Stomach smooth muscle (tissue), 2 donors: ENCODE data around the gene DUSP16.
"Not testable (repeated sequence)": the region's sequence is repeated elsewhere in the genome, so short reads cannot be mapped to it uniquely, and the experiment has no call there.

Experiments
- H3K27ac ChIP-seq: one replicate; pipeline ENCODE4 v1.7.0; 2013; ENCODE audit warnings: mild to moderate bottlenecking, low read length, inconsistent platforms
- H3K27me3 ChIP-seq, 2 donors: one replicate each; pipeline ENCODE4 v1.7.0; 2013; ENCODE audit warnings: low read length in 2 of 2; ENCODE audit not compliant: insufficient read depth in 2 of 2, control insufficient read depth in 1 of 2
- H3K36me3 ChIP-seq, 2 donors: one replicate each; pipeline ENCODE4 v1.7.0; 2013; ENCODE audit warnings: low read length in 2 of 2; ENCODE audit not compliant: control insufficient read depth in 2 of 2, insufficient read depth in 2 of 2
- H3K4me1 ChIP-seq: one replicate; pipeline ENCODE4 v1.7.0; 2013; ENCODE audit warnings: low read length; ENCODE audit not compliant: control insufficient read depth, insufficient read depth
- H3K4me3 ChIP-seq, 2 donors: one replicate each; pipeline ENCODE4 v1.7.0; 2013; ENCODE audit warnings: low read length in 2 of 2
- H3K9ac ChIP-seq, 2 donors: one replicate each; pipeline ENCODE4 v1.7.0; 2013; ENCODE audit warnings: low read length in 2 of 2, mild to moderate bottlenecking in 1 of 2
- H3K9me3 ChIP-seq, 2 donors: one replicate each; pipeline ENCODE4 v1.7.0; 2013; ENCODE audit warnings: low read length in 2 of 2; ENCODE audit not compliant: control insufficient read depth in 2 of 2
- donor health status: healthy.
- donor health status: Pancreatic carcinoma.

Gene DUSP16

DNA sequence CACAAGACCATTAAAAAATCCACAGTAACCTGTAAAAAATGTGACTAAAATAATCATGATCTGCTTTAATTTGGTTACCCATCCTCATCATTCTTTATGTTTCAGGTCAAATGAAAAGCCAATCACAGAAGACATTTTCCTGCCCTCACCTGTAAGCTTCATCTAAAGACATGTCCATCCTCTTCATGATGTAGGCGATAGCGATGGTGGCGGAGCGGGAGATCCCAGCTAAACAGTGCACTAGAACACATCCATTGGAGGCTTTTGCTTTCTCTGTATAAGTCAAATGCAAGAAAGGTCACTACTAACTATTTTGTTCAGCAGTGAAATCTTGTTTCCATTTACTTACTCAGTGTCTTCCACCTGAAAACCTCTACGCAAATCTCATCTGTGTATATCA, 82.6 kb downstream of the DUSP16 start:
- Histone ChIP-seq H3K27me3 (no peaks in the 10 kb centered on the region), H3K27ac (no peak overlapping the region), H3K4me3 (no peak overlapping the region), H3K9me3 (no peaks in the 10 kb centered on the region), H3K4me1 (peaks cover 3% of the 10 kb centered on the region), H3K9ac (no peak overlapping the region), H3K36me3 (peaks cover 34 to 39% of the 10 kb centered on the region in 2 donors)

- Histone ChIP-seq H3K9me3 (no peaks in the 10 kb centered on the region), H3K4me3 (no peak overlapping the region), H3K36me3 (peaks cover 33 to 34% of the 10 kb centered on the region in 2 donors), H3K4me1 (peaks cover 3% of the 10 kb centered on the region), H3K27ac (no peak overlapping the region), H3K27me3 (no peaks in the 10 kb centered on the region), H3K9ac (no peak overlapping the region)
Observed at GRCh38 chr12:12477532-12477890, 85.2 kb downstream of the DUSP16 start.

GRCh38 chr12:12476857-12477531, 85.7 kb downstream of the DUSP16 start:
- H3K4me1 ChIP-seq, result peaks cover 3% of the 10 kb centered on the region
- H3K27me3 ChIP-seq, result no peaks in the 10 kb centered on the region
- no peak overlapping the region for H3K27ac ChIP-seq
- H3K9ac ChIP-seq, result no peak overlapping the region
- H3K9me3 ChIP-seq, result no peaks in the 10 kb centered on the region
- no peak overlapping the region for H3K4me3 ChIP-seq
- H3K36me3 ChIP-seq, result peaks cover 31 to 34% of the 10 kb centered on the region in 2 donors

DNA sequence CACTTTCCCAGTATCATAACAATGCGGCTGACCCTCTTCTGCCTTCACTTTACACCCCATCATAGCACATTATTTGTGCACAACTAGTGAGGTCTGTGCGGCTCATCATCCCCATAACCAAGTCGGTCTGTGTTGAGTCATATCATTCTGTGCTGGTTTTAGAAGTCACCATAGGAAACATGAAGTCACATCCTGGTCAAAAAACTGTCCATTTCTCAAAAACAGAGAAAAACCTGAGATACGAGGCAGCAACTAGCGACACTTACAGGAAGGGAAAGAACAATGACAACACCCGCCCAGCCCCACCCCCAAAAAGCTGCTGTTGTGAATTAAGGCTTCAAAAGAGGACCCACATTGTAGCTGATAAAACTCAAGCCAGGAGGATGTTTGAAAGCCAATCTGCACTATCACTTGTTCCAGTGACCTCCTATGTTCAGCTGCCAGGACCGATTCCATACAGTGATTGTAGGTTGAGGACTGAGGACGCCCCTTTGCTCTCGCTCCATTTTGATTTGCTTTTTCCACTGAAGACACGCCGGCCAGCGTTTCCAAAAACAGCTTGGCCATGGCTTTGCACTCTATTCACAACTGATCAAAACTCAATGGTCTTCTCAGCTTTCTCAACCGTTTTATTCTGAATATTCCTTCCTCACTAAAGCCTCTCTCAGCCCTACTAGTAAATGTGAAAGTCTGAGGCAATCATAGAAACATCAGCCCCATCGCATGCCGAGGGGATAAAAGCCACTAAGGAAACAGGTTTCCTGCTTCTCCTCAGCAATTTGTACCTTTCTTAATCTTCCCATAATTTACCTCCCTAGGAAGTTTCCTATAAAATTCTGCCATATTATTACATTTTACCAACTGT, 87.5 kb downstream of the DUSP16 start:
- Histone ChIP-seq H3K4me3 (no peak overlapping the region), H3K27me3 (no peaks in the 10 kb centered on the region), H3K36me3 (peaks cover 26 to 32% of the 10 kb centered on the region in 2 donors), H3K4me1 (peaks cover 3% of the 10 kb centered on the region), H3K27ac (no peak overlapping the region), H3K9ac (no peak overlapping the region), H3K9me3 (no peaks in the 10 kb centered on the region)

DNA sequence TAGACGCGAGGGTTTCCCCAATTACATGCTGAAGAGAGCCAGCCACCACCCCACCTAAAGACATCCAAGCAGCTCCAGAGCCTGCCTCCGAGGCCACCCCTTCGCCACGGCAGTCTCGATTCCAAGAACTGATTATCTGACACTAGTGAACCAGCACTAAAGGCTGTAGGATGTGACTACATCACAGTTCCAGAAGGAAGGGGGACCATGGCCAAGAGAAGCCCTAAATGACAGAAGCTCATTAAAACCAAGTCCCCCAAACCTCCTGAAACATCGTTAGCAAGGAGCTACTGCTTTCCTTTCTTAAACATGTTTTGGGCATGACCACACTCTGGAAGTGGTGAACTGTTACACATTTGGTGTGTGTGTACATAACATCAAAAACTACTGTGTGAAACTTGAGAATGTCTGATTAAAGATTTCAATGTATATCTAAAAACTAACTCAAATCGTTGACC, 88.2 kb downstream of the DUSP16 start:
- H3K9me3 ChIP-seq, result no peaks in the 10 kb centered on the region
- H3K27ac ChIP-seq, result no peak overlapping the region
- peaks cover 3% of the 10 kb centered on the region for H3K4me1 ChIP-seq

DNA sequence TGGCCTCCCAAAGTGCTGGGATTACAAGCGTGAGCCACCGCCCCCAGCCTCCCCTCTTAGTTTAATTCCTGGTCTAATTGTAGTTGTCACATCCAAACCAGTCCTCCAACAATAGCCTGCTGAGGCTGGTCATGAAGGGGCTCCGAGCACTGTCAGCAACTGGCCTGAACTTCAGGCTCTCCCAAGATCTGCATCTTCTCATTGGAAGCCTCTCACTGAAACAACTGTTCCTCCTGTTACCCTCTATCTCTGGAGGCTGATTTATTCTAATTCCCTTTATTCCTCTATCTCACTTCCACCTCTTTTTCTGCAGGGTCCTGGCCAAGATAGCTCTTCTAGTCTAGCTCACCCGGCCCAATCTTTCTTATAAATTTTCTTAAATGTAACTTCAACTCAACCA, 89.4 kb downstream of the DUSP16 start:
- Histone ChIP-seq H3K9ac (no peak overlapping the region), H3K4me1 (peaks cover 3% of the 10 kb centered on the region), H3K4me3 (no peak overlapping the region), H3K27ac (no peak overlapping the region), H3K36me3 (peaks cover 18 to 25% of the 10 kb centered on the region in 2 donors), H3K27me3 (no peaks in the 10 kb centered on the region), H3K9me3 (no peaks in the 10 kb centered on the region)

More for the DNA sequence above, 88.2 kb downstream of the DUSP16 start:
- Histone ChIP-seq H3K36me3 (peaks cover 25% of the 10 kb centered on the region in 2 donors), H3K4me3 (no peak overlapping the region), H3K9ac (no peak overlapping the region), H3K27me3 (no peaks in the 10 kb centered on the region)

DNA sequence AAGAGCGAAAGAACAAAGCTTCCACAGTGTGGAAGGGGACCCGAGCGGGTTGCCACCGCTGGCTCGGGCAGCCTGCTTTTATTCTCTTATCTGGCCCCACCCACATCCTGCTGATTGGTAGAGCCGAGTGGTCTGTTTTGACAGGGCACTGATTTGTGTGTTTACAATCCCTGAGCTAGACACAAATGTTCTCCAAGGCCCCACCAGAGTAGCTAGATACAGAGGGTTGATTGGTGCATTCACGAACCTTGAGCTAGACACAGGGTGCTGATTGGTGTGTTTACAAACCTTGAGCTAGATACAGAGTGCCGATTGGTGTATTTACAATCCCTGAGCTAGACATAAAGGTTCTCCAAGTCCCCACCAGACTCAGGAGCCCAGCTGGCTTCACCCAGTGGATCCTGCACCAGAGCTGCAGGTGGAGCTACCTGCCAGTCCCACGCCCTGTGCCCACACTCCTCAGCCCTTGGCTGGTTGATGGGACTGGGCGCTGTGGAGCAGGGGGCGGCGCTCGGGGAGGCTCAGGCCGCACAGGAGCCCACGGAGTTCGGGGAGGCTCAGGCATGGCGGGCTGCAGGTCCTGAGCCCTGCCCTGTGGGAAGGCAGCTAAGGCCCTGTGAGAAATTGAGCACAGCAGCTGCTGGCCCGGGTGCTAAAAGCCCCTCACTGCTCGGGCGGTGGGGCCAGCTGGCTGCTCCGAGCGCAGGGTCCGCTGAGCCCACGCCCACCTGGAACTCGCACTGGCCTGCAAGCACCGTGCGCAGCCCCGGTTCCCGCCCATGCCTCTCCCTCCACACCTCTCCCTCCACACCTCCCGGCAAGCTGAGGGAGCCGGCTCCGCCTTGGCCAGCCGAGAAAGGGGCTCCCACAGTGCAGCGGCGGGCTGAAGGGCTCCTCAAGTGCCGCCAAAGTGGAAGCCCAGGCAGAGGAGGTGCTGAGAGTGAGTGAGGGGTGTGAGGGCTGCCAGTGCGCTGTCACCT, 90.4 kb downstream of the DUSP16 start:
- H3K27ac ChIP-seq, H3K4me1 ChIP-seq, H3K9ac ChIP-seq, H3K27me3 ChIP-seq, H3K4me3 ChIP-seq, H3K9me3 ChIP-seq: not testable (repeated sequence)
- peaks cover 14 to 22% of the 10 kb centered on the region in 2 donors for H3K36me3 ChIP-seq

DNA sequence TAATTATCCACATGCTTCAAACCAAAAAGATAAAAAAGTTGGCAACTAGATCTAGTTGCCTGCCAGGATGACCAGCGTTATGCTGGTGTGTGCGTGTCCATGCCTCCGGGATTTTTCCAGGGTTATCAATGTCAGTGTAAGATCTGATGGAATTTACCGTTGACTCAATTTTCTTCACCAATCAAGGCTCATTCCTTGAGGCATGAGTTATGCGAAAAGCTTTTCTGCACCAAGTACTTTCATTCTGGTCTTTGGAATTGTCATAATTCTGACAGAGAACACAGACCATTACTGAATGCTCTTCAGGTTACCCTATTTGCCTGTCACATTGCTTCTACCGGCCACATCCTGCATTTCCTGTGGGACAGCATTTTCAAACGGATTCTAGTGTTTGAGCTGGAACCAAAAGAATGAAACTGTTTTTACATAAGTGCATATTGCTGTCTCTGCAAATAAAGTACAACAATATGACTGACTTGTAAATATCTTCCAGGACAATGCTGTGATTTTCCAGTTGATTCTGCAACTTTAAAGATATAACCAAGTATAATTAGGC, 91.8 kb downstream of the DUSP16 start:
- no peak overlapping the region for H3K9ac ChIP-seq
- no peaks in the 10 kb centered on the region for H3K4me1 ChIP-seq

GRCh38 chr12:12469386-12469785, 93.3 kb downstream of the DUSP16 start:
- Histone ChIP-seq H3K4me3 (no peak overlapping the region), H3K9ac (no peak overlapping the region), H3K4me1 (no peaks in the 10 kb centered on the region), H3K9me3 (no peaks in the 10 kb centered on the region), H3K27ac (no peak overlapping the region), H3K36me3 (peaks cover 0 to 7% of the 10 kb centered on the region in 2 donors), H3K27me3 (no peaks in the 10 kb centered on the region)

More for the DNA sequence above, 91.8 kb downstream of the DUSP16 start:
- no peak overlapping the region for H3K27ac ChIP-seq
- H3K4me3 ChIP-seq, result no peak overlapping the region
- H3K27me3 ChIP-seq, result no peaks in the 10 kb centered on the region
- no peaks in the 10 kb centered on the region for H3K9me3 ChIP-seq
- H3K36me3 ChIP-seq, result peaks cover 5 to 11% of the 10 kb centered on the region in 2 donors

DNA sequence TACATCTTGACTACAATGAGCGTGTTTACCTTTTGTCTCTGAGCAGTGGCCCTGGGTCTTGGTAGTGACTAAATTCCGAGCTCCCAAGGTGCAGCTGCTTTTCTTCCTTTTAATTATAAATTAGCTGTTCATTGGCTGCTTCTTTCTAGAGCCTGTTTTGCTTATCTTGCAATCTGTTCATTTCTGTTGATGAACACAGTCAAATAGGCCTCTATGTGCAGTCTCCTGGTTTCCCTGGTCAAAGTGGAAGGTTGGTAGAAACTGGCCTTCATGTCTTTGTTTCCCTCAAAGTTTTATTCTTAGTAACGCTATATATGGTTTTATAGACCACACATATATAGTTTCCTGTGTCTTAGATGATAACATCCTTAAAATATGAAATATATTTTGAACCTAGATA, 94.1 kb downstream of the DUSP16 start:
- H3K4me1 ChIP-seq, result no peaks in the 10 kb centered on the region
- H3K9me3 ChIP-seq, result no peaks in the 10 kb centered on the region
- H3K27ac ChIP-seq, result no peak overlapping the region
- H3K9ac ChIP-seq, result no peak overlapping the region
- H3K27me3 ChIP-seq, result no peaks in the 10 kb centered on the region
- no peak overlapping the region for H3K4me3 ChIP-seq
- peaks cover 0 to 7% of the 10 kb centered on the region in 2 donors for H3K36me3 ChIP-seq
